HUES64 (cell line): ENCODE results near the gene EYS.
"Not testable (repeated sequence)": the region's sequence is repeated elsewhere in the genome, so short reads cannot be mapped to it uniquely, and the experiment has no call there.

Source experiments
- H3K27ac ChIP-seq: 2 replicates; pipeline ENCODE4 v1.7.0; 2013; ENCODE audit warnings: low read depth, low read length, inconsistent platforms
- H3K27me3 ChIP-seq: 2 replicates; pipeline ENCODE4 v1.6.1; 2013; ENCODE audit warnings: mild to moderate bottlenecking, low read length; ENCODE audit not compliant: insufficient read depth
- H3K36me3 ChIP-seq: 2 replicates; pipeline ENCODE4 v1.6.1; 2013; ENCODE audit warnings: mild to moderate bottlenecking, low read length; ENCODE audit not compliant: insufficient read depth
- H3K4me1 ChIP-seq: 2 replicates; pipeline ENCODE4 v1.6.1; 2013; ENCODE audit warnings: mild to moderate bottlenecking, low read length, moderate library complexity; ENCODE audit not compliant: insufficient read depth
- H3K4me3 ChIP-seq: 2 replicates; pipeline ENCODE4 v1.5.1; 2013; ENCODE audit warnings: mild to moderate bottlenecking, low read length, moderate library complexity
- H3K9ac ChIP-seq: 2 replicates; pipeline ENCODE4 v1.6.1; 2013; ENCODE audit warnings: mild to moderate bottlenecking, low read depth, low read length
- H3K9me3 ChIP-seq: 2 replicates; pipeline ENCODE4 v1.6.1; 2013; ENCODE audit warnings: low read depth, low read length; ENCODE audit not compliant: insufficient read depth
- WGBS: fragments of 150-250, 120-280 bp; methylation state at CpG from one replicate; pipeline ENCODE4 v1.1.7; 2013; ENCODE audit warnings: missing lambda C conversion rate; 5-methylcytosine and 5-hydroxymethylcytosine counted together

Gene EYS

GRCh38 chr6:64479134-64479533 lies 1227.9 kb downstream of the EYS start:
- Histone ChIP-seq H3K27me3 (no peaks in the 10 kb centered on the region), H3K36me3 (no peaks in the 10 kb centered on the region)
- WGBS, result 92% methylated on average over 1 of the region's 1 CpG

GRCh38 chr6:64477391-64477790 lies 1229.6 kb downstream of the EYS start:
- H3K4me1 ChIP-seq, result no peaks in the 10 kb centered on the region
- H3K36me3 ChIP-seq, result no peaks in the 10 kb centered on the region
- no peak overlapping the region for H3K9ac ChIP-seq
- H3K4me3 ChIP-seq, result no peak overlapping the region
- H3K27me3 ChIP-seq, result no peaks in the 10 kb centered on the region
- no peaks in the 10 kb centered on the region for H3K9me3 ChIP-seq
- H3K27ac ChIP-seq, result no peak overlapping the region
- WGBS, result 79% methylated on average over 3 of the region's 3 CpGs

More at GRCh38 chr6:64479134-64479533, 1227.9 kb downstream of the EYS start:
- Histone ChIP-seq H3K4me3 (no peak overlapping the region), H3K27ac (no peak overlapping the region), H3K9ac (no peak overlapping the region), H3K4me1 (no peaks in the 10 kb centered on the region), H3K9me3 (no peaks in the 10 kb centered on the region)

GRCh38 chr6:64476935-64477334 lies 1230.1 kb downstream of the EYS start:
- WGBS, result 72% methylated on average over 2 of the region's 2 CpGs

GRCh38 chr6:64469405-64469804 lies 1237.6 kb downstream of the EYS start:
- 34% methylated on average over 12 of the region's 12 CpGs for WGBS
- not testable (repeated sequence) for H3K4me1 ChIP-seq

More at GRCh38 chr6:64476935-64477334, 1230.1 kb downstream of the EYS start:
- no peak overlapping the region for H3K4me3 ChIP-seq
- no peak overlapping the region for H3K27ac ChIP-seq
- H3K9me3 ChIP-seq, result no peaks in the 10 kb centered on the region
- no peaks in the 10 kb centered on the region for H3K4me1 ChIP-seq
- H3K27me3 ChIP-seq, result no peaks in the 10 kb centered on the region
- H3K36me3 ChIP-seq, result no peaks in the 10 kb centered on the region
- no peak overlapping the region for H3K9ac ChIP-seq

GRCh38 chr6:64467656-64468055 lies 1239.4 kb downstream of the EYS start:
- 100% methylated on average over 1 of the region's 1 CpG for WGBS
- no peak overlapping the region for H3K27ac ChIP-seq
- H3K27me3 ChIP-seq, result no peaks in the 10 kb centered on the region
- H3K9ac ChIP-seq, result no peak overlapping the region
- no peak overlapping the region for H3K4me3 ChIP-seq
- H3K4me1 ChIP-seq, result no peaks in the 10 kb centered on the region
- H3K36me3 ChIP-seq, result no peaks in the 10 kb centered on the region
- no peaks in the 10 kb centered on the region for H3K9me3 ChIP-seq

More at GRCh38 chr6:64469405-64469804, 1237.6 kb downstream of the EYS start:
- H3K27me3 ChIP-seq, H3K36me3 ChIP-seq, H3K9ac ChIP-seq, H3K27ac ChIP-seq, H3K9me3 ChIP-seq, H3K4me3 ChIP-seq: not testable (repeated sequence)

- 89% methylated on average over 1 of the region's 1 CpG for WGBS
- H3K27me3 ChIP-seq, result no peaks in the 10 kb centered on the region
- H3K27ac ChIP-seq, result no peak overlapping the region
- H3K9ac ChIP-seq, result no peak overlapping the region
- no peaks in the 10 kb centered on the region for H3K4me1 ChIP-seq
- H3K4me3 ChIP-seq, result no peak overlapping the region
- H3K9me3 ChIP-seq, result no peaks in the 10 kb centered on the region
- H3K36me3 ChIP-seq, result no peaks in the 10 kb centered on the region
Observed at GRCh38 chr6:64459411-64459944, 1247.5 kb downstream of the EYS start.

- not testable (repeated sequence) for H3K9ac ChIP-seq, H3K4me3 ChIP-seq, H3K9me3 ChIP-seq, H3K4me1 ChIP-seq, H3K27ac ChIP-seq, H3K27me3 ChIP-seq, H3K36me3 ChIP-seq
- WGBS, result 91% methylated on average over 6 of the region's 6 CpGs
Observed at GRCh38 chr6:64448101-64448500, 1258.9 kb downstream of the EYS start.

- no CpG with 5 or more reads among the region's 1 CpG for WGBS
Observed at GRCh38 chr6:64445038-64445437, 1262.0 kb downstream of the EYS start.

DNA sequence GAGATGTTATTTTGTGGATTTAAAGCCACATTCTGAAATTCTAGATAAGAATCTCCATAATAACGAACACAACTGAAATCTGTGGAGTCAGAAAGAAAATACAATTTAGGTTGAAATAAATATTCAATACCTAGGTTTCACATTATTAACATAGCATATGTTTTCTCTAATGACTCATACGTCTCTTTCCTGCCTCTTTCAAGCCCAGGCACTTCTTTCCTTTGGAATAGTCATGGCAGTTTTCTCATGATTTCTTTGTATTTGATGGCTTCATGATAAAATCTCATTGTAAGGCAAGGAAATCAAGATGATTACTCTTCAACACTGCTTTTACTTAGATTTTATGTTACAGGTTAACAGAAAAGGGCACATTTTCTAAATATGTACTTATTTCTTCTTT lies 1267.8 kb downstream of the EYS start:
- H3K4me1 ChIP-seq, result no peaks in the 10 kb centered on the region
- H3K27me3 ChIP-seq, result no peaks in the 10 kb centered on the region
- H3K27ac ChIP-seq, result no peak overlapping the region
- 100% methylated on average over 1 of the region's 2 CpGs for WGBS
- H3K9ac ChIP-seq, result no peak overlapping the region
- no peaks in the 10 kb centered on the region for H3K9me3 ChIP-seq
- no peaks in the 10 kb centered on the region for H3K36me3 ChIP-seq
- H3K4me3 ChIP-seq, result no peak overlapping the region

More at GRCh38 chr6:64445038-64445437, 1262.0 kb downstream of the EYS start:
- Histone ChIP-seq H3K27me3 (no peaks in the 10 kb centered on the region), H3K9ac (no peak overlapping the region), H3K9me3 (peaks cover 9% of the 10 kb centered on the region), H3K4me1 (no peaks in the 10 kb centered on the region), H3K27ac (no peak overlapping the region), H3K4me3 (no peak overlapping the region), H3K36me3 (no peaks in the 10 kb centered on the region)

GRCh38 chr6:64437996-64438395 lies 1269.0 kb downstream of the EYS start:
- 88% methylated on average over 1 of the region's 2 CpGs for WGBS
- no peaks in the 10 kb centered on the region for H3K9me3 ChIP-seq
- H3K36me3 ChIP-seq, result no peaks in the 10 kb centered on the region
- H3K27ac ChIP-seq, result no peak overlapping the region
- no peaks in the 10 kb centered on the region for H3K27me3 ChIP-seq
- H3K4me1 ChIP-seq, result no peaks in the 10 kb centered on the region; the same call in 1 of the 2 replicates
- H3K9ac ChIP-seq, result no peak overlapping the region
- no peak overlapping the region for H3K4me3 ChIP-seq

DNA sequence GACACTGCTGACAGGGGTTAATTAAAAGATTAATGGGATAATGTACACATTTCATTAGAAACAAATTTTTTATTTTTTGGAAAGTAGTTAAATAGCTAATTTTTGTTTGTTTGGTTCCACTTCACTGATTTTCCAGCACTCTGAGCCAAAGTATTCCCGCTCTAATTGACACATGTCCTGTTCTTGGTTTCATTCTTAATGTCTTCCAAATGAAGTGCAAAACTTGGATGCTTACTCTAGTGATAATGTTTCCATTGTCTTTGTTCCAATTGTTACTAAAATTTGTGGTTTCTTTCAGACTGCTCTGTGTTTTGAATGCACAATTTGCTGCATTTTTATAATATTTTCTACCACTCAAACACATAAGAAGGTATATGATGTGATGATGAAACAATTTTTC lies 1277.1 kb downstream of the EYS start:
- H3K27ac ChIP-seq, result no peak overlapping the region
- H3K4me3 ChIP-seq, result no peak overlapping the region
- no peaks in the 10 kb centered on the region for H3K27me3 ChIP-seq
- H3K36me3 ChIP-seq, result no peaks in the 10 kb centered on the region
- WGBS, result 94% methylated on average over 1 of the region's 1 CpG
- H3K9me3 ChIP-seq, result no peaks in the 10 kb centered on the region
- no peaks in the 10 kb centered on the region; the same call in 1 of the 2 replicates for H3K4me1 ChIP-seq
- no peak overlapping the region for H3K9ac ChIP-seq

DNA sequence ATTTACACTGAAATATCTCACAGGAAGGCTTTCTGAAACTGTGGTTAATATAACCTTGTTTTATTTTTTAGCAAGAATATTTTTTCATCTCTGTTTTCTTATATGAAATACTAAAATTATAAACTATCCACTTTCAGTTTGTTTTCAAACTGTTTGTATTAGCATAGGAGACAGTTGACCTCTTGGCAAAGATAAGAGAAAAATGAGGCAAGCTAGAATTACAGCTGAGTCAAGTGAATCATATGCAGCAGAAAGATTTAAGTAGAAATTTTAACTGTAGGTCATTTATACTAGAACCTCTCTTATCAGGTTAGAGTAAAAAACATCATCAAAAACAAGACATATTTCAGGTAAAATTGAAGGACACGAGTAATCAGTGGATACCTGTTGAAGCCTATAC lies 1278.8 kb downstream of the EYS start:
- no peak overlapping the region for H3K9ac ChIP-seq
- H3K4me3 ChIP-seq, result no peak overlapping the region
- no peaks in the 10 kb centered on the region for H3K27me3 ChIP-seq
- H3K4me1 ChIP-seq, result no peaks in the 10 kb centered on the region; the same call in 1 of the 2 replicates
- H3K27ac ChIP-seq, result no peak overlapping the region
- no peaks in the 10 kb centered on the region for H3K9me3 ChIP-seq
- 92% methylated on average over 1 of the region's 1 CpG for WGBS
- no peaks in the 10 kb centered on the region for H3K36me3 ChIP-seq
